K562 treated with DMSO at 1 percent for 24 hours (cell line): ENCODE results near the gene GNAT1. TPM values are rescaled to one million over a fixed set of nuclear protein-coding genes. Genes with fewer than 3 reads are reported as not detected.

ENCODE experiments used
- total RNA-seq: library from RNA; unstranded; fragments of 300-600 nt; gene quantifications from 2 replicates; pipeline ENCODE4 v1.2.3, GENCODE V29; 2022; ENCODE audit warnings: low read depth; ENCODE audit not compliant: insufficient read depth

Gene GNAT1
- total RNA-seq: not detected in 2 replicates

GRCh38 chr3:50190936-50191660, at the start of gene GNAT1:
GNAT1 (plus strand) TSS chr3:50191610; CDS start chr3:50191726, 116 bp downstream.

GRCh38 chr3:50154840-50155490, 36.4 kb upstream of the GNAT1 start, which contains the start of gene SEMA3F:
SEMA3F (plus strand) TSS chr3:50155324; CDS start chr3:50159623, 4,299 bp downstream.

GRCh38 chr3:50204804-50205412, 13.5 kb downstream of the GNAT1 start, which contains the start of gene SLC38A3:
SLC38A3 (plus strand) TSS chr3:50205271; CDS start chr3:50214200, 8,929 bp downstream.

GRCh38 chr3:50235716-50236483, 44.5 kb downstream of the GNAT1 start, which contains the start of gene GNAI2:
GNAI2 (plus strand) TSS chr3:50236204; CDS start chr3:50236336, 132 bp downstream.

Other genes starting within 250 kb of the GNAT1 start
- gene RBM5, start 102.7 kb upstream of the GNAT1 start, total RNA-seq: 51.5 and 56.1 TPM in 2 replicates
- 2.6 and 3.8 TPM in 2 replicates for gene SEMA3F, start 36.3 kb upstream of the GNAT1 start, total RNA-seq
- gene SLC38A3, start 13.7 kb downstream of the GNAT1 start, total RNA-seq: 0.20 and 0.23 TPM in 2 replicates
- 117 and 120 TPM in 2 replicates for gene GNAI2, start 44.6 kb downstream of the GNAT1 start, total RNA-seq
- 2.9 and 4.0 TPM in 2 replicates for gene SEMA3B, start 77.5 kb downstream of the GNAT1 start, total RNA-seq
- gene LSMEM2, start 87.5 kb downstream of the GNAT1 start, total RNA-seq: not detected in 2 replicates
- 28.7 and 39.0 TPM in 2 replicates for gene IFRD2, start 100.8 kb downstream of the GNAT1 start, total RNA-seq
- gene HYAL3, start 107.8 kb downstream of the GNAT1 start, total RNA-seq: 7.0 and 10.0 TPM in 2 replicates
- 7.8 and 8.6 TPM in 2 replicates for gene NAA80, start 107.8 kb downstream of the GNAT1 start, total RNA-seq
- 4.3 and 6.8 TPM in 2 replicates for gene HYAL1, start 112.0 kb downstream of the GNAT1 start, total RNA-seq
- gene HYAL2, start 131.1 kb downstream of the GNAT1 start, total RNA-seq: 21.1 and 27.9 TPM in 2 replicates
- 46.1 and 70.9 TPM in 2 replicates for gene TUSC2, start 136.6 kb downstream of the GNAT1 start, total RNA-seq
- gene RASSF1, start 149.2 kb downstream of the GNAT1 start, total RNA-seq: 51.1 and 54.0 TPM in 2 replicates
- gene ZMYND10, start 154.1 kb downstream of the GNAT1 start, total RNA-seq: 0.88 and 1.3 TPM in 2 replicates
- 24.8 and 28.6 TPM in 2 replicates for gene NPRL2, start 159.2 kb downstream of the GNAT1 start, total RNA-seq
- 16.0 and 16.1 TPM in 2 replicates for gene CYB561D2, start 159.3 kb downstream of the GNAT1 start, total RNA-seq
- 46.7 and 47.7 TPM in 2 replicates for gene TMEM115, start 167.9 kb downstream of the GNAT1 start, total RNA-seq